Endothelial cell of umbilical vein (primary cell): ENCODE measurements around the gene SORCS1.

Experiments used
- EZH2 ChIP-seq: IDR thresholded peaks from 2 replicates; pipeline ENCODE4 v1.6.1; 2012; ENCODE audit warnings: borderline replicate concordance, low read depth, mild to moderate bottlenecking, moderate library complexity, low read length, inconsistent platforms; ENCODE audit not compliant: severe bottlenecking
- FOS ChIP-seq: IDR thresholded peaks from 2 replicates; pipeline ENCODE4 v1.6.1; 2011; ENCODE audit warnings: mild to moderate bottlenecking, low read length, moderate library complexity, borderline replicate concordance; ENCODE audit not compliant: insufficient read depth
- JUN ChIP-seq: IDR thresholded peaks from 2 replicates; pipeline ENCODE4 v1.6.1; 2011; ENCODE audit warnings: borderline replicate concordance, low read depth; ENCODE audit not compliant: insufficient read length, insufficient read depth
- MAX ChIP-seq: IDR thresholded peaks from 2 replicates; pipeline ENCODE4 v1.6.1; 2011; ENCODE audit not compliant: insufficient read depth, insufficient read length
- MYC ChIP-seq: IDR thresholded peaks from one replicate; pipeline ENCODE4 v1.6.1; 2011; ENCODE audit warnings: mild to moderate bottlenecking, low read depth, low read length
- POLR2A ChIP-seq: IDR thresholded peaks from 2 replicates; pipeline ENCODE4 v1.6.1; 2012; ENCODE audit warnings: low read depth, mild to moderate bottlenecking, control low read depth, low read length
- POLR2AphosphoS5 ChIP-seq: IDR thresholded peaks from 2 replicates; pipeline ENCODE4 v1.6.1; 2012; ENCODE audit warnings: low read depth, mild to moderate bottlenecking, control low read depth, low read length, moderate library complexity; ENCODE audit not compliant: insufficient read depth
- TF ChIP-seq, protein P1 (sequence below), 2 donors: IDR thresholded peaks; 1 replicate in 1 of 2; 2 replicates in 1 of 2; pipeline ENCODE4 v1.5.1; 2011; ENCODE audit warnings: low read length in 2 of 2, mild to moderate bottlenecking in 2 of 2, moderate library complexity in 2 of 2, control low read depth in 1 of 2, inconsistent platforms in 1 of 2, low read depth in 1 of 2; ENCODE audit not compliant: insufficient read depth in 1 of 2; ENCODE audit errors: extremely low read depth in 1 of 2

DNA sequence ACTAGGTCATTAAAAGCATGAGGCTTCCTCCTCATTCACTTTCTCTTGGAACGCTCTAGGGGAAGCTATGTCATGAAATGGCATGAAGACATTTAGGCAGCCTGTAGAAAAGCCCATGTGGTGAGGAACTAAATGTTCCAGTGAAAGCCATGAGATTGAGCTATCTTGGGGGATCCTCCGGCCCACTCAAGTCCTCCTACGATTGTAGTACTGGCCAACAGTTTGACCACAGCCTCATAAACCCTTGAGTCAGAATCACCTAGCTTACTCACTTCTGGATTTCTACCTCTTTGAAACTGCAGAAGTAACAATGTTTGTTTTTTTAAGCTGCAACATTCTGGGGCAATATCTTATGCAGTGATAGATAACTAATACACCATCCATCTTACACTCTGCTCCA lies 605.1 kb downstream of the SORCS1 start:
- TF ChIP-seq EZH2 (no peak), POLR2A (no peak), JUN (no peak), POLR2AphosphoS5 (no peak), MAX (no peak), FOS (no peak), MYC (no peak)
- TF ChIP-seq, protein P1, sequence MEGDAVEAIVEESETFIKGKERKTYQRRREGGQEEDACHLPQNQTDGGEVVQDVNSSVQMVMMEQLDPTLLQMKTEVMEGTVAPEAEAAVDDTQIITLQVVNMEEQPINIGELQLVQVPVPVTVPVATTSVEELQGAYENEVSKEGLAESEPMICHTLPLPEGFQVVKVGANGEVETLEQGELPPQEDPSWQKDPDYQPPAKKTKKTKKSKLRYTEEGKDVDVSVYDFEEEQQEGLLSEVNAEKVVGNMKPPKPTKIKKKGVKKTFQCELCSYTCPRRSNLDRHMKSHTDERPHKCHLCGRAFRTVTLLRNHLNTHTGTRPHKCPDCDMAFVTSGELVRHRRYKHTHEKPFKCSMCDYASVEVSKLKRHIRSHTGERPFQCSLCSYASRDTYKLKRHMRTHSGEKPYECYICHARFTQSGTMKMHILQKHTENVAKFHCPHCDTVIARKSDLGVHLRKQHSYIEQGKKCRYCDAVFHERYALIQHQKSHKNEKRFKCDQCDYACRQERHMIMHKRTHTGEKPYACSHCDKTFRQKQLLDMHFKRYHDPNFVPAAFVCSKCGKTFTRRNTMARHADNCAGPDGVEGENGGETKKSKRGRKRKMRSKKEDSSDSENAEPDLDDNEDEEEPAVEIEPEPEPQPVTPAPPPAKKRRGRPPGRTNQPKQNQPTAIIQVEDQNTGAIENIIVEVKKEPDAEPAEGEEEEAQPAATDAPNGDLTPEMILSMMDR (IDR thresholded peaks at IDR 0.05; ENCODE audit: extremely low read depth in 1 of 2, insufficient read depth in 1 of 2, low read depth in 1 of 2, low read length in 2 of 2), result no peak
